HG02885 (cell line): ENCODE data around the gene GNRHR.
"Not testable (repeated sequence)": the region's sequence is repeated elsewhere in the genome, so short reads cannot be mapped to it uniquely, and the experiment has no call there.

ENCODE experiments used
- ATAC-seq: cut with Tn5 transposase; IDR thresholded peaks from one replicate; pipeline ENCODE4 v1.9.1; 2021; ENCODE audit warnings: mild to moderate bottlenecking; ENCODE audit not compliant: unreplicated experiment, poor library complexity

GNRHR gene

GRCh38 chr4:67730511-67730910, 23.7 kb downstream of the GNRHR start:
- not testable (repeated sequence) for ATAC-seq

DNA sequence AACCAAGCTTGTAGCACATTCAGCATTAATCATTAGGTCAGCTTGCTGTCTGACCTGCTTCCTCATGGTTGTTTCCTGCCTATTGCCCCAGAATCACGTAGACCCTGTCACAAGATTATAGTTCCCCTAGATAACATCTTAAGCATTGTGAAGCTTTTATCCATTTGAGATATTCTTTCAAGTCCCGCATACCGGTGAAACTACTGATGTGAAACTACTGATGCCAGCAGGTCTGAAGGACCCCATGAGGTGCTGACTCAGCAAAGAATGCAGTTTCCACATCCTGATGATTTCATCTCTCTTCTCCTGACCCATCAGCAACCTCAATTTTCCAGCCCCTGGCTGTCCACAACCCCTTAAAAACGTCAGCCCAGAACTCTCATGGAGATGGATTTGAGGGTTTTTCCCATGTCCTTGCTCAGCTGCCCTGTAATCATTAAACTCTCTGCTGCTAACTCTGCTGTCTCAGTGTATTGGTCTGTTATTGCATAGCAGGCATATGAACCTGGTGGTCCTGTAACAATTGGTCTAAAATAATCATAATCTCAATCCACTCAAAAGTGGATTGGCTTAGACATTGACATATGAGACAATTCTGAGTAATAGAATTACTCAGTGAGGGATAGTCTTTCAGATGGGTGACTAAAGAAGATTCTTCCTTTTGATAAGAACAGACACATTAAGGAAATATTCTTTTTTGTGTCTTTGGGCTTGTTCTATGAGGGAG, 26.9 kb downstream of the GNRHR start:
- ATAC-seq = no peak

DNA sequence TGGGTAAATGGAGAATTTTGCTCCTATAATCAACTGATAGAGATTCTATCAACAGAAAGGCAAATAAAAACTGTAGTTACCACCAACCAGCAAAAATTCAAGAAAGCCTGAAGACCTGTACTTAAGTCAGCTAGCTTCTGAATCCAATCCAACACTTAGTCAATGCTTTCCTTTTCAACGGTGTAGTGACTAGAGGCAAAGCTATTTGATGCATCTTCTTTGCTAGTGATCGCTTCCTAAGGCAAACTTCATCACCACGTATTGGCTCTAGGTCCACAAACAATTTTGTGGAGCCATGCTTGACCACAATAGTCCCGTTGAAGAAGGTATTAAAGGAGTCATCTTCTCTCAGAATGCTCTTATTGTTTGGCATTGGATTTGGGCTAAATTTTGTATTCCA, 28.2 kb downstream of the GNRHR start:
- ATAC-seq = no peak

DNA sequence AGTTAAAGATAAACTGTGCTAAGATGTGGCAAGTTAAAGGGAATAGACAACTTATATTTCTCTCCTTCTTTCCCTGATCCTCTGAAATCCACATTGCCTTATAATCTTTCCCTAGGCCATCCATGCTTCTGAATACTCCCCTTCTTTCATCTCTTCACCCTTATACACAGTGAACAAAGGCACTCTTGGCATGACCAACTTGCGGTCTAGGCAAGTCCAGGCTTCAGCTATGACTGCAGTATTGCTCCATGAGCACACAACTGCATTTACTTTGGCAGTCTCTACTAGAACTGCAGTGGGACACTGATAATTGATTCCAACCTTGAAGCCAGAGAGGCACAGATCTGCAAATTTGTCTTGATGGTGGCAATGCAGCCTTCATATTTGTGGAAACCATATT, 29.1 kb downstream of the GNRHR start:
- ATAC-seq = no peak

DNA sequence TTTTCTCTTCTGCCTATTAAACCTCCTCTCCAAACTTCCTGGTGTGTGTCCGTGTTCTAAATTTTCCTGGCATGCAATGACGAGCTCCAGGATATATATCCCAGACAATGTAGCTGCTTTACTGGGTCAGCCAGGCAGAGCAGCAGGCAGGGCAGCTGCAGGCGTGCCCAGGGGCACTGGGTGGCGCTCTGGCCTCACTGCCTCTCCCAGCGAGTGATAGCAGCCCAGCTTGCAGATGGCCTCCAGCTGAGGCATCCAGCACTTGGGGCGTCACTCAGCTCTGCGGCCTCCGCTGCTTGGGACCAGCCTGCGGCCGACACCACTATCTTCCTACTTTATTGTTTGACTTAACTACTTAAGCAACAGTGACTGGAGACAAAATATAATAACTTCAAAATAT, 30.2 kb downstream of the GNRHR start:
- no peak for ATAC-seq

- no peak for ATAC-seq
Measured at GRCh38 chr4:67723341-67723740, 30.8 kb downstream of the GNRHR start.

DNA sequence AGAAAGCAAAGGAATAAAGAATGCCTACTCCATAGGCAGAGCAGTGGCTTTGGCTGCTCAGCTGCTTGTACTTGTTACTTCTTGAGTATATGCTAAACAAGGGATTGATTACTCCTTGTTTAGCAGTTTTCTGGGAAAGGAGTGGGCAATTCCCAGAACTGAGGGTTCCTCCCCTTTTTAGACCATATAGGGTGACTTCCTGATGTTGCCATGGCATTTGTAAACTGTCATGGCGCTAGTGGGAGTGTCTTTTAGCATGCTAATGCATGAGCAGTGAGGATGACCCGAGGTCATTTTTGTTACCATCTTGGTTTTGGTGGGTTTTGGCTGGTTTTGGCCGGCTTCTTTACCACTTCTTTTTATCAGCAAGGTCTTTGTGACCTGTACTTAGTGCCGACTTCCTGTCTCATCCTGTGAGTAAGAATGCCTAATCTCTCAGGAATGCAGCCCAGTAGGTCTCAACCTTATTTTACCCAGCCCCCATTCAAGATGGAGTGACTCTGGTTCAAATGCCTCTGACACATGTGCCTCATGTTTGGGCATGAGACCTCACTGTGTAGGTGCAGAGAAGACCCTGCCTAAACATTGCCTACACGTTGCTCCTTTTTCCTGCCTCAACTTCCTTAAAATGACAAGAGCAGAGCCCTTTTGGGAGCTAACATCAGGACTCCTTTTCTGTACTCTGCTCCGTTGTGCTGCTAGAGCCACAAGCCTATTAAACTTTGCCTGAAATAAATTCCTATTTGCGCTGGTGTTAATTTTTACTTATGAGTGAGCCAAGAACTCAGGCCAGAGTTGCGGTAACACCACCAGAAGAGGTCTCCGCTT, 32.2 kb downstream of the GNRHR start:
- ATAC-seq = no peak

DNA sequence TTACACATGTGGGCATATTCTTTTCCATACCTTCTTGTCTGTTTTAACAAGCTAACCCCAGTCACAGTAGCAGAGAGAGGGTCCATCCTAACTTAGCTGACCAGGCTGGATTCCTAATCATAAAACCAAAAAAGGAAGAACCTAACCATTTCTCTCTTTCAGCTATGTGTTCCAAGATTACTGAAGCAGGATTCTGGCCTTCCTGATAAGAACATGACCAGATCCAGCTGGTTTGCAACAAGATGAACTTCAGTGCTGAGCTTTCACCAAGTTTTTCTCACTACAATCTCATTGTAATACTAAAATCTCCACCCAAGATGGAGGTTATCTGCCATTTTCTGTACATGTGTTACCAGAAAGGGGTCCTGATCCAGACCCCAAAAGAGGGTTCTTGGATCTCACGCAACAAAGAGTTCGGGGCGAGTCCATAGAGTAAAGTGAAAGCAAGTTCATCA, 32.8 kb downstream of the GNRHR start:
- ATAC-seq = no peak

- ATAC-seq = no peak
Measured at GRCh38 chr4:67719953-67720617, 34.1 kb downstream of the GNRHR start.

DNA sequence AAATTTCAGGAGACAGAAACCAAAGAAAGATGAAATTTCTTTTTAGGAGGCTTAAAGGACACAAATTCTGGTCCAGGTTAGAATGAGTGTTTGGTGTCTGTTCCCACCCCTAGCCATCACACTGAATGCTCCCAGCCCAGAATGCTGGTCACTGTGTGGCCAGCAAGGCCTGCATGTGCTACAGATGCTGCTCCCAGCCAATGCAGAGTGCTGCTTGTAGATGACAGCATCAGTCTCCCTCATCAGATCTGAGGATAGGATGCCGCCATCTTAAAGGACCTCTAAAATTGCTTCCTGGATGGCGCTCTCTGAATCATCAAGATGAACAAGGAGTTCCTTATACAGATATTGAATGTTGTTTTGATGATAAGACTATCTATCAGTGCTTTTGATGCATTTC, 35.3 kb downstream of the GNRHR start:
- ATAC-seq = no peak

GRCh38 chr4:67717586-67717985, 36.6 kb downstream of the GNRHR start:
- no peak for ATAC-seq

DNA sequence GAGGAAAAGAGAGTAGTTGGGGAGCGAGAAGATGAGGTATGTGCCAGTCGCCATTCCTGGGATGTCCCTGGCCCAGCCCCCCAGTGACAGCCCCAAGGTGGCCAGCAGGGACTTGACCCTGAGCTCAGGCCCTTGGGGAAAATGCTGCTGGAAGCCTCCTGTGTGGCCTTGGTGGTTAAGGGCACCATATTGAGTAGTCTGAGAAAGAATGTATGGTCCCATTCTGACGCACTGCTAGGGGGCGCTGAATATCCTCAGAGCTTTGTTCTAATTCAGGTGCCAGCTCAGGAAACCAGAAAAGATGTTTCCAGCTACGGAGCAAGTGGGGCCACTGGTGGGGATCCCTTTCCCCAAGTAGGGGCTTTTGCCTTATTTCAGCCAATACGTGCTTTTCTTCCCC, 39.2 kb downstream of the GNRHR start:
- no peak for ATAC-seq

DNA sequence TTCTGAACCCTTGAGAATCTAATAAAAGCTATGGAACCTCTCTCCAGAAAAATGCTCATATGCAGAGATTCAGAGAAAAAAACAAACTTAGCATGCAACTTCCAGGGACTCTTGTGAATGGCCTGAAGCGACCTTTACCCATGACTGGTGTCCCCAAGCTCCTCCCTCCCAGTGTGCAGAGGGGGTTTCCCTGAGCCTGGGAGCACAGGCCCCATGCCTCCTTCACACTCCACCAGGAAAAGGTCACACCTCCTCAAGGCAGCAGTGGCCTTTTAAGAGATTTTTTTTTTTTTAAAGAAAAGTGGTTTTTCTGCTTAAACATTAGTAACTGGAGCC, 40.0 kb downstream of the GNRHR start:
- ATAC-seq = peak; percentile 77

GRCh38 chr4:67713529-67714247, 40.5 kb downstream of the GNRHR start:
- ATAC-seq = no peak

- ATAC-seq = no peak
Measured at GRCh38 chr4:67712650-67713528, 41.3 kb downstream of the GNRHR start.

DNA sequence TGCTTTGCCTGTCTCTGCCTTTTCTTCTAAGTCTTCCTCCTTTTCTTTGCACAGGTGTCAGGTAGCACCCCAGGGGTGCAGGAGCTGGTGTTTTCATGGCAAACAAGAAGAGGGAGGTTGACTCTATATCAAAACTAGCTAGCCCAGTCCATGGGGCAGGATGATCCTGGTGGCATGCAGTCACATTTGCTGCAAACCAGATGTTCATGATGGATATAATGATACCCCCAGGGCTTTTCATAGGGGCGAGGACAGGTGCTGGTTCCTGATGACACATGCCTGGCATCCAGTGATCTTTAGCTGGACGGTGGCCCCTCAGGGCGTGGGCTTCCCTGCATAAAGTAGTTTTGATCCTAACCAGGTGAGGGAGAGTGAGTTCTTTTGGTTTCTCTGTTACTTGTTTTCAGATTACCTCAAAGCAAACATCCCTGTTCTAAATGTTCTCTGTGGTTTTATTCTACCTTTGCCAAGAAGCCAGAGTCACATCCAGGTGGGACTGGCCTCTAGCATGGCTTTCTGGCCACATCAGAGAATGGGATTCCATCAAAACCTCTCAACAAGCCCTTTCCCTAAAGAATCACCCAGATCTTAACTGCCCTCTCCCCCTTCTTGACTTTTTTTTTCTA, 42.1 kb downstream of the GNRHR start:
- ATAC-seq = no peak

GRCh38 chr4:67706682-67707081, 47.5 kb downstream of the GNRHR start:
- not testable (repeated sequence) for ATAC-seq

DNA sequence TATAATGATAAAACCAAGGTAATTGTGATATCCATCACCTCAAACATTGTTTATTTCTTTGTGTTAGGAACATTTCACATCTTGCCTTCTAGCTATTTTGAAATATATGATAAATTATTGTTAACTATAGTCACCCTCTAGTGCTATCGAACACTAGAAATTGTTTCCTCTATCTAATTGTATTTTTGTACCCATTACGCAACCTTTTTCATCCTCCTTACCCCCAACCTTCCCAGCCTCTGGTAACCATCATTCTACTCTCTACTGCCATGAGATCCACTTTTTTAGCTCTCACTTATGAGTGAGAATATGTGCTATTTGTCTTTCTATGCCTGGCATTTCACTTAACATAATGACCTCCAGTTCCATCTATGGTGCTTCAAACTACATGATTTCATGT, 49.3 kb downstream of the GNRHR start:
- no peak for ATAC-seq

DNA sequence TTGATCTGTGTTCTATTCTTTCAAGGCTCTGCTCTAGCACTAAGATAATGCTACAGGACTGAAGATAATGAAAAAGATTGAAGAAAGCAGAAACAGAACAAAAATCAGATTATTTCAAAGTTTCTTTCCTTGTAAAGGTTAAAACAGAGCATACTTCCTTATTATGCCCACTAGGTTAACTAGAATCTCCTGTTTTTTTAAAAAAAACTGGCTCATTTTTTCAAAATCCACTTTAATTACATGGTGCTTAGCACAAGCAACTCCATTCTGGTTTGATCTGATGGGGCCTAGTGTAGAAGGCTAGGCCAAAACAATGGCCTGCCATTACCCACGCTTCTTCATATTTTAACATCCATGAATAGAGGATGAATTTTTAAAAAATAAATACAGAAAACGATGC, 52.0 kb downstream of the GNRHR start:
- no peak for ATAC-seq
